ENCODE data around the gene LPCAT1. TPM values are rescaled to one million over a fixed set of nuclear protein-coding genes. Genes with fewer than 3 reads are reported as not detected.
"Not testable (repeated sequence)": the region's sequence is repeated elsewhere in the genome, so short reads cannot be mapped to it uniquely, and the experiment has no call there.

The LPCAT1 gene
- total RNA-seq, 1 donor from 2014 or later: 41.9 TPM

DNA sequence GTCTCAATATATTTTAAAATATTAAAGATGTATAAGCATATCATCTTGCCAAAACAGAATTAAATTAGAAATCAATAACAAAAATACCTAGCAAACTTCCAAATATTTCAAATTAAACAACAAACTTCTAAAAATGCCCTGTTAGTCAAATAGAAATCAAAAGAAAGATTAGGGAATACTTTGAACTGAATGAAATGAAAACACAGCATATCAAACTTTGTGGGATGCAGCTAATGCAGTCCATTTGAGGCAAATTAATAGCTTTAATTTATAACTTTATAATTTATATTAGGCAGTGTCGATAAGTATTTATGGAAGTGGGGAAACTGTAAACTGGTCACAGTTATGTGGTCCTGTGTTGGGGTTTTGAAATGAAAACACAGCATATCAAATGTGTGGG is 95.7 kb downstream of the LPCAT1 start:
- TF ChIP-seq, protein P1, sequence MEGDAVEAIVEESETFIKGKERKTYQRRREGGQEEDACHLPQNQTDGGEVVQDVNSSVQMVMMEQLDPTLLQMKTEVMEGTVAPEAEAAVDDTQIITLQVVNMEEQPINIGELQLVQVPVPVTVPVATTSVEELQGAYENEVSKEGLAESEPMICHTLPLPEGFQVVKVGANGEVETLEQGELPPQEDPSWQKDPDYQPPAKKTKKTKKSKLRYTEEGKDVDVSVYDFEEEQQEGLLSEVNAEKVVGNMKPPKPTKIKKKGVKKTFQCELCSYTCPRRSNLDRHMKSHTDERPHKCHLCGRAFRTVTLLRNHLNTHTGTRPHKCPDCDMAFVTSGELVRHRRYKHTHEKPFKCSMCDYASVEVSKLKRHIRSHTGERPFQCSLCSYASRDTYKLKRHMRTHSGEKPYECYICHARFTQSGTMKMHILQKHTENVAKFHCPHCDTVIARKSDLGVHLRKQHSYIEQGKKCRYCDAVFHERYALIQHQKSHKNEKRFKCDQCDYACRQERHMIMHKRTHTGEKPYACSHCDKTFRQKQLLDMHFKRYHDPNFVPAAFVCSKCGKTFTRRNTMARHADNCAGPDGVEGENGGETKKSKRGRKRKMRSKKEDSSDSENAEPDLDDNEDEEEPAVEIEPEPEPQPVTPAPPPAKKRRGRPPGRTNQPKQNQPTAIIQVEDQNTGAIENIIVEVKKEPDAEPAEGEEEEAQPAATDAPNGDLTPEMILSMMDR (IDR thresholded peaks at IDR 0.05; ENCODE audit: insufficient read depth, low read depth, low read length): no peak
- TF ChIP-seq EZH2 (IDR thresholded peaks at IDR 0.05; ENCODE audit: insufficient read depth, low read length): no peak
- Mint-ChIP-seq H3K36me3 (ENCODE audit: low read depth, unreplicated experiment) (peaks cover 9% of the 10 kb centered on the region), H3K4me3 (ENCODE audit: unreplicated experiment) (no peak overlapping the region), H3K27ac (ENCODE audit: unreplicated experiment) (no peak overlapping the region), H3K27me3 (ENCODE audit: low read depth, unreplicated experiment) (peaks cover 43% of the 10 kb centered on the region), H3K4me1 (ENCODE audit: low read depth, unreplicated experiment) (no peaks in the 10 kb centered on the region), H3K9me3 (ENCODE audit: unreplicated experiment) (peaks cover 46% of the 10 kb centered on the region)
- Histone ChIP-seq H3K4me1 (ENCODE audit: insufficient read depth, low read length) (no peaks in the 10 kb centered on the region), H3K27me3 (ENCODE audit: insufficient read depth, low read length) (no peaks in the 10 kb centered on the region), H3K79me2 (ENCODE audit: insufficient read depth, low read length) (no peaks in the 10 kb centered on the region), H3K9ac (ENCODE audit: low read length) (no peak overlapping the region), H3K9me3 (ENCODE audit: insufficient read depth, low read depth, low read length) (peaks cover 24% of the 10 kb centered on the region), H2AFZ (ENCODE audit: low read depth, low read length) (no peak overlapping the region), H3K4me3 (ENCODE audit: insufficient read depth, low read depth, low read length) (no peak overlapping the region), H3K4me2 (ENCODE audit: low read length) (no peak overlapping the region), H3K27ac (ENCODE audit: low read depth, low read length) (no peak overlapping the region), H3K36me3 (ENCODE audit: insufficient read depth, low read length) (no peaks in the 10 kb centered on the region), H4K20me1 (ENCODE audit: insufficient read depth, low read length) (no peaks in the 10 kb centered on the region)
- DNase-seq (ENCODE audit: low read depth): no peak
- FAIRE-seq: no peak

DNA sequence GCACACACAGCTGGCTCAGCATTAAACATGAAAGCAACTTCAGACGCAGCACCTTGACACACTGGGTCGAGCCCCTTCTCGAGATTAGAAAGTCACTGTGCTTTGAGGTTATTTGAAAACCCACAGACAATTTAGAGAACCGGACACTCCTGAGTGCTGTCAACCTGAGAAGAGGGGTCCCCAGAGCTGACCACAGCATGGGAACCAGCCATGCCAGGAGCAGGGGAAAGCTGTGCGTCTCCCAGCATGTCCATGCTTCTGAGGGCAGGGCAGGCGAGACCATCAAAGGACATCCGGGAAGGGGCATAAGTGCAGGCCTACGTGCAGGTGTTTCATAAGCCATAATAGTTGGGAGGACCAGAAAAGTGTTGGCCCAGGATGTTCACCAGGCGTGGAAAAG is 99.0 kb downstream of the LPCAT1 start:
- Histone ChIP-seq H3K27me3 (ENCODE audit: insufficient read depth, low read length) (no peaks in the 10 kb centered on the region), H3K4me1 (ENCODE audit: insufficient read depth, low read length) (no peaks in the 10 kb centered on the region), H4K20me1 (ENCODE audit: insufficient read depth, low read length) (no peaks in the 10 kb centered on the region), H3K9me3 (ENCODE audit: insufficient read depth, low read depth, low read length) (peaks cover 26% of the 10 kb centered on the region), H2AFZ (ENCODE audit: low read depth, low read length) (no peak overlapping the region), H3K4me2 (ENCODE audit: low read length) (no peak overlapping the region), H3K27ac (ENCODE audit: low read depth, low read length) (no peak overlapping the region), H3K79me2 (ENCODE audit: insufficient read depth, low read length) (no peaks in the 10 kb centered on the region), H3K4me3 (ENCODE audit: insufficient read depth, low read depth, low read length) (no peak overlapping the region), H3K36me3 (ENCODE audit: insufficient read depth, low read length) (no peaks in the 10 kb centered on the region), H3K9ac (ENCODE audit: low read length) (no peak overlapping the region)
- H3K4me3 Mint-ChIP-seq (ENCODE audit: unreplicated experiment): no peak overlapping the region
- FAIRE-seq (no peak), DNase-seq (ENCODE audit: low read depth) (no peak)
- H3K36me3 Mint-ChIP-seq (ENCODE audit: low read depth, unreplicated experiment): peaks cover 1% of the 10 kb centered on the region
- H3K9me3 Mint-ChIP-seq (ENCODE audit: unreplicated experiment): peaks cover 35% of the 10 kb centered on the region
- no peak overlapping the region for H3K27ac Mint-ChIP-seq (ENCODE audit: unreplicated experiment)
- H3K4me1 Mint-ChIP-seq (ENCODE audit: low read depth, unreplicated experiment): no peaks in the 10 kb centered on the region
- TF ChIP-seq, protein P1 (IDR thresholded peaks at IDR 0.05; ENCODE audit: insufficient read depth, low read depth, low read length): no peak
- TF ChIP-seq EZH2 (IDR thresholded peaks at IDR 0.05; ENCODE audit: insufficient read depth, low read length): no peak
- H3K27me3 Mint-ChIP-seq (ENCODE audit: low read depth, unreplicated experiment): peaks cover 41% of the 10 kb centered on the region

DNA sequence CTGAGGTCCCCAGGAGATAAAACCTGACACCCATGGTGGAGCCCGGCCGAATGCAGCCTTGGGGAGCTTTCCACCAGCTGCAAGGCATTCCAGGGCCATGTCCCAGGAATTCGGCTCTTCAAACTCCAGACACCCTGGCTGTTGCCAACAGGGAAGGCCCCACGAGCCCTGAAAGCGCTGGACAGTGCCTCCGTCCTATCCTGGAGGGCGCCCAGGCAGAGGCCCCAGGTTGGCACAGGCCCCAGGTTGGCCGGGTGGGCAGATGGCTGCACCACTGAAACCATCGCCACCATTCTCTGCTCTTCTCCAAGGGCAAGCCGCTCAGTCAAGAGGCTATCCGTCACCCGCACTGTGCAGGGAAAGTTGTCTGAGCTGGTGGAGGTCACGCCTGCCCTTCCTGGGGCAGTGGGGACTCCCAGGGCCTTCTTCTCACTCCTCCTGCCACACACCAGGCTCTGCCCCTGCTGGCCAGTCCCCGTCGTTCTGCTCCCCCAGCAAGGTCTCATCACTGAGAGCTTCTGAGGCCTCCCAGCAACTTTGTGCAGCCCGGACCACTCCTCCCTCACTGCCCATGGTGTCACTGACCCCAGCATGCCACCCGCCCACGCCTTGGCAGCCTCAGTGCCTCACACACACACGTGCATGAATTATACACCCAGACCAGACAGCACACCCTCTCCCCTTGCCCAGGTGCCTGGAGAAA is 99.7 kb downstream of the LPCAT1 start:
- Mint-ChIP-seq H3K9me3 (ENCODE audit: unreplicated experiment) (peaks cover 29% of the 10 kb centered on the region), H3K27ac (ENCODE audit: unreplicated experiment) (no peak overlapping the region), H3K4me1 (ENCODE audit: low read depth, unreplicated experiment) (no peaks in the 10 kb centered on the region), H3K27me3 (ENCODE audit: low read depth, unreplicated experiment) (peaks cover 44% of the 10 kb centered on the region), H3K4me3 (ENCODE audit: unreplicated experiment) (no peak overlapping the region), H3K36me3 (ENCODE audit: low read depth, unreplicated experiment) (peaks cover 1% of the 10 kb centered on the region)
- no peak overlapping the region for H3K27ac ChIP-seq (ENCODE audit: low read depth, low read length)
- no peaks in the 10 kb centered on the region for H3K79me2 ChIP-seq (ENCODE audit: insufficient read depth, low read length)
- TF ChIP-seq, protein P1 (IDR thresholded peaks at IDR 0.05; ENCODE audit: insufficient read depth, low read depth, low read length): no peak
- TF ChIP-seq EZH2 (IDR thresholded peaks at IDR 0.05; ENCODE audit: insufficient read depth, low read length): no peak
- no peaks in the 10 kb centered on the region for H3K4me1 ChIP-seq (ENCODE audit: insufficient read depth, low read length)
- H3K27me3 ChIP-seq (ENCODE audit: insufficient read depth, low read length): no peaks in the 10 kb centered on the region
- H3K9ac ChIP-seq (ENCODE audit: low read length): no peak overlapping the region
- no peak for DNase-seq (ENCODE audit: low read depth)
- no peak for FAIRE-seq
- H2AFZ ChIP-seq (ENCODE audit: low read depth, low read length): no peak overlapping the region
- H3K9me3 ChIP-seq (ENCODE audit: insufficient read depth, low read depth, low read length): peaks cover 23% of the 10 kb centered on the region
- H3K36me3 ChIP-seq (ENCODE audit: insufficient read depth, low read length): no peaks in the 10 kb centered on the region
- H3K4me2 ChIP-seq (ENCODE audit: low read length): no peak overlapping the region
- no peaks in the 10 kb centered on the region for H4K20me1 ChIP-seq (ENCODE audit: insufficient read depth, low read length)
- no peak overlapping the region for H3K4me3 ChIP-seq (ENCODE audit: insufficient read depth, low read depth, low read length)

DNA sequence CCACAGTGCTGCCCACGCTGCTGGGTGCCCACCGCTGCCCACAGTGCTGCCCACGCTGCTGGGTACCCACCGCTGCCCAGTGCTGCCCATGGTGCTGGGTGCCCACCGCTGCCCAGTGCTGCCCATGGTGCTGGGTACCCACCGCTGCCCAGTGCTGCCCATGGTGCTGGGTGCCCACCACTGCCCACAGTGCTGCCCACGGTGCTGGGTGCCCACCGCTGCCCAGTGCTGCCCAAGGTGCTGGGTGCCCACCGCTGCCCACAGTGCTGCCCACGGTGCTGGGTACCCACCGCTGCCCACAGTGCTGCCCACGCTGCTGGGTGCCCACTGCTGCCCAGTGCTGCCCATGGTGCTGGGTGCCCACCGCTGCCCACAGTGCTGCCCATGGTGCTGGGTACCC is 101.2 kb downstream of the LPCAT1 start:
- H3K4me1 Mint-ChIP-seq (ENCODE audit: low read depth, unreplicated experiment); H3K36me3 ChIP-seq (ENCODE audit: insufficient read depth, low read length); H3K36me3 Mint-ChIP-seq (ENCODE audit: low read depth, unreplicated experiment); DNase-seq (ENCODE audit: low read depth); H3K4me1 ChIP-seq (ENCODE audit: insufficient read depth, low read length); H3K79me2 ChIP-seq (ENCODE audit: insufficient read depth, low read length); H3K4me3 ChIP-seq (ENCODE audit: insufficient read depth, low read depth, low read length); FAIRE-seq; H4K20me1 ChIP-seq (ENCODE audit: insufficient read depth, low read length); H3K4me3 Mint-ChIP-seq (ENCODE audit: unreplicated experiment); H3K27ac ChIP-seq (ENCODE audit: low read depth, low read length); H3K27me3 ChIP-seq (ENCODE audit: insufficient read depth, low read length); H3K27ac Mint-ChIP-seq (ENCODE audit: unreplicated experiment); H3K9ac ChIP-seq (ENCODE audit: low read length); H2AFZ ChIP-seq (ENCODE audit: low read depth, low read length); H3K4me2 ChIP-seq (ENCODE audit: low read length): not testable (repeated sequence)
- H3K9me3 Mint-ChIP-seq (ENCODE audit: unreplicated experiment): peaks cover 25% of the 10 kb centered on the region
- H3K9me3 ChIP-seq (ENCODE audit: insufficient read depth, low read depth, low read length): peaks cover 18% of the 10 kb centered on the region
- peaks cover 49% of the 10 kb centered on the region for H3K27me3 Mint-ChIP-seq (ENCODE audit: low read depth, unreplicated experiment)
